IPS-15b (cell line): Measurements from ENCODE around the gene DDX17.

Experiments
- H3K27me3 ChIP-seq: one replicate; pipeline ENCODE4 v1.6.1; 2013; ENCODE audit warnings: low read length; ENCODE audit not compliant: control insufficient read depth, insufficient read depth
- H3K36me3 ChIP-seq: one replicate; pipeline ENCODE4 v1.6.1; 2013; ENCODE audit warnings: low read length; ENCODE audit not compliant: control insufficient read depth, insufficient read depth
- H3K4me1 ChIP-seq: one replicate; pipeline ENCODE4 v1.6.1; 2013; ENCODE audit warnings: mild to moderate bottlenecking, low read length; ENCODE audit not compliant: control insufficient read depth, insufficient read depth
- H3K4me3 ChIP-seq: one replicate; pipeline ENCODE4 v1.5.1; 2013; ENCODE audit warnings: low read depth, low read length
- H3K9ac ChIP-seq: one replicate; pipeline ENCODE4 v1.6.1; 2013; ENCODE audit warnings: low read depth, mild to moderate bottlenecking, low read length
- H3K9me3 ChIP-seq: one replicate; pipeline ENCODE4 v1.6.1; 2013; ENCODE audit warnings: mild to moderate bottlenecking, low read length; ENCODE audit not compliant: control insufficient read depth, insufficient read depth

Gene DDX17

DNA sequence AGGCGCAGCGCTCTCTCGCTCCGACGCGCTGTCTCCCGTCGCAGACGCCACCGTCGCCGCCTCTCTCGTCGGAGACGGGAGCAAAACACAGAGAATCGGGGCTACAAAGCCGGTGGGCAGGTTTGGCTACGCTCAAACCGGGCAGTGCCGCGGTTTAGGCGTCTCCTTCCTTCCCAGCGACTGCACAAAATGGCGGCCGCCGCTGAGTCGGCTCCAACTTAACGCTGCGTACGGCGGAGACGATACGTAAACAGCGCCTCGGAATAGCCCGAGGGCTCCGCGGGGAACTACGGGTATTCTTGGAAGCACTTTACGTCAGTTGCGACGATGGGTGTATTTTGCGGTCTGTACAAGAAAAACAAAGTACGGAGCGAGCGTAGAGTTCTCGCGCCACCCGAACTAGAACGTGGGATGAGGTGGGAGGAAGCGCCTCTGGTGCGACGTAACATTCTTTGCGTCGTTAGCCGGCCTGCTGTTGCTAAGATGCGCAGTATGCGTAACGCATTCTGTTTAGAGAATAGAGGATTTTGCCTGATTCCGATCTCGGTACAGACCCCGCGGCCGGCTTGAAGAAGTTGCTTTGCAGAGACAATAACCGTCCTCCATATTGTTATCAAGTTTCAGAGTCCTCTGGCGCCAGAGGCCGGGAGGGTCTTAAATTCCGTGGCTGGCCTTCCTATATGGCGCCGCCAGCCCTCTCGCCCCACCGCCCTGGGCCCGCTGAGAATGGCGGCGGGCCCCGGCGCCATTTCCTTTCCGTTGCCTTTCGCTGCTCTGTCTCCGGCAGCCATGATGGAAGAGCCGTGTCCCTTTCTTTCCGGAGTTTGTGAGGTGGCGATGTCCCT, at the start of gene DDX17:
Gene DDX17 (minus strand): TSS at position 194 of the 845 bp plus-strand sequence.
- Histone ChIP-seq H3K4me3 (peak within 1 kb of the TSS; percentile 96), H3K9me3 (no peaks in the 10 kb centered on the region), H3K27me3 (no peaks in the 10 kb centered on the region), H3K9ac (peak within 1 kb of the TSS; percentile 100), H3K36me3 (peaks cover 4% of the 10 kb centered on the region), H3K4me1 (peaks cover 3% of the 10 kb centered on the region)

DNA sequence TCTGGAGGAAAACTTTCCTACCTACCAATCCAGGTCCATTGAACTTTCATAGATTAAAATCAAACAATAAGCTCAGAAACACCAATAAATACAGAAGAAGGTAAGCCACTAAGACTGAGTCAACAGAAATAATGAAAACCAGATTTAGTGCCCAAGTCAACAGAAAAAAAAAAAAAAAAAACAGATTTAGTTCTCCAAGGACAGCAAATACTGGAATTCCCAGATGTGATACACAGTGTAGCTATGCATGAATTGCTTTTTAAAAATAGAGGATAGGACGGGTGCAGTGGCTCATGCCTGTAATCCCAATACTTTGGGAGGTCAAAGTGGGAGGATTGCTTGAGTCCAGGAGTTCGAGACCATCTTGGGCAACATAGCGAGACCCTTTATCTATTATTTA, 48.2 kb upstream of the DDX17 start:
- no peaks in the 10 kb centered on the region for H3K27me3 ChIP-seq
- H3K9ac ChIP-seq, result no peak overlapping the region
- no peaks in the 10 kb centered on the region for H3K4me1 ChIP-seq
- no peaks in the 10 kb centered on the region for H3K9me3 ChIP-seq
- no peak overlapping the region for H3K4me3 ChIP-seq
- H3K36me3 ChIP-seq, result no peaks in the 10 kb centered on the region

DNA sequence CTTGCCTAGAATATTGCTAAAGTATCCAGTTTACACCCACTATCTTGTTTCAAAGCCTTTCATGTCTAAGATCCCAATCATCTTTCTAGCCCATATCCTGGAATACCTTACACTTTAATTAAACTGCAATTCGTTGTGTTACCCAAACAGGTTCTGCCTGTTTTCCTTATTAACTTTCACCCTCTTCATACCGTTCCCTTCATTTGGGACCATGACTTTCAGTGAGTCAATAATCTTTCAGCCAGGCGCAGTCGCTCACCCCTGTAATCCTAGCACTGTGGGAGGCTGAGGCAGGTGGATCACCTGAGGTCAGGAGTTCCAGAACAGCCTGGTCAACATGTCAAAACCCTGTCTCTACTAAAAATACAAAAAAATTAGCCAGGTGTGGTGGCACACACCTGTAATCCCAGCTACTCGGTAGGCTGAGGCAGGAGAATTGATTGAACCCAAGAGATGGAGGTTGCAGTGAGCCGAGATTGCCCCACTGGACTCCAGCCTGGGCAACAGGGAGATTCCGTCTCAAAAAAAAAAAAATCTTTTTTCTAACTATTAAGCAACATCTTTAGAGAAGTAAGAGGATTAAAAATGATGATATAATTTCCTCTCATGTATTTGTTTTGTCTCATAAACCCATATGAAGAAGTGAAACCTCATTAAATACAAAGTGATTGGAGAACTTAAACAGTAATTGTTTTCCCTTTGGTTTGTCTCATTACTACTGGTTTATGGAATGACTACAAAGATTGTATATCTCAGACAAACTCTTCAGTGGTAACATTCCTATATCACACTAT, 43.2 kb upstream of the DDX17 start:
- Histone ChIP-seq H3K9ac (no peak overlapping the region), H3K4me1 (no peaks in the 10 kb centered on the region), H3K27me3 (no peaks in the 10 kb centered on the region), H3K36me3 (no peaks in the 10 kb centered on the region), H3K4me3 (no peak overlapping the region), H3K9me3 (no peaks in the 10 kb centered on the region)

DNA sequence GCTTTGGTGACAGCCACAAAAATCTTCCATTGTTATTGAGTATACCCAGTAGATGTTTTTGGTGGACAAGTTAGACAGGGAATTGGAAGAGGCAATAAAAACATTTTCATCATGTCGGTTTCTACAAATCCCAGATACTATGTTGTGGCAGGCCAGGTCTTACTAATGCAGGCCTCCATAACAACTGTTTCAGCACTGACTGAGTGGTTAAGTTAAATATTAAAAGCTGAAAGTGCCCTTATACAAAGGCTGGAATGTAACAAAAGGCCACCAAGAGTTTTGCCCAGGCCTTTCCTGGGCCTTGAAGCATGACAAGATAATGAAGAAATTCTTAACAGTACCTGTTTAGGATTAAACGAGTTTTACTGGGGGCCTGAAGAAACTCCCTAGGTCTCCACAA, 34.6 kb upstream of the DDX17 start:
- H3K36me3 ChIP-seq, result peaks cover 3% of the 10 kb centered on the region
- no peaks in the 10 kb centered on the region for H3K27me3 ChIP-seq
- H3K9me3 ChIP-seq, result no peaks in the 10 kb centered on the region
- H3K4me3 ChIP-seq, result no peak overlapping the region
- H3K4me1 ChIP-seq, result no peaks in the 10 kb centered on the region
- H3K9ac ChIP-seq, result no peak overlapping the region

DNA sequence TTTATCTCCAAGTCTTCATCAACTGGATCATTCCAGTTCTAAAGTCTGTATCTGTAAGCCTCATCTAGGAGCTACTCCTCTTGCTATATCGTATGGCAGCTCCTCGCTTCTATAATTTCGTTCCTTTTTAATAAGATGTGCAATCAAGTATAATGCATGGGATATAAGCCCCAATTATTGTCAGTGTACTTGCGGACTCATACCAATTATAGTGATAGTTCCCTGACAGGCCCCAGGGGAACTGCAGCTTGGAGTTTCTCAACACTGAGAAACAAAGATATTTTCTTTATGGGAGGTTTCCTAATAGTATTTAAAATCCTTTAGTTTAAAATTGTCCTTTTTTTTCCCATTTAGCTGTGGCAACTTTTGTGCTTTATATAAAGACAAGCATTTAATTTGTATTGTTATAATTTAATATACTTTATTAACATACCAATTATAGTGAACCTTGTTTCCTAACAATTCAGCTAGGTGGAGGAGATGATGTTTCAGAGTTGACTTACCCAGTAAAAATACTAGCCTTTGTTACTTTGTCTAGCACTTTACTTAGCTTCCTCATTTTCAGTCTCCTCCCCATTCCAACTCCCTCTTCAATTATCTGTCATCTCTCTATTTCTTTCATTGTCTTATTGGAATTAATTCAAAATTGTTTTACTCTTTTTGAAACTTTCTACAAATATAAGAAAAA, 25.3 kb upstream of the DDX17 start:
- no peaks in the 10 kb centered on the region for H3K27me3 ChIP-seq
- no peak overlapping the region for H3K9ac ChIP-seq
- no peaks in the 10 kb centered on the region for H3K9me3 ChIP-seq
- H3K4me1 ChIP-seq, result peaks cover 2% of the 10 kb centered on the region
- no peaks in the 10 kb centered on the region for H3K36me3 ChIP-seq
- no peak overlapping the region for H3K4me3 ChIP-seq

DNA sequence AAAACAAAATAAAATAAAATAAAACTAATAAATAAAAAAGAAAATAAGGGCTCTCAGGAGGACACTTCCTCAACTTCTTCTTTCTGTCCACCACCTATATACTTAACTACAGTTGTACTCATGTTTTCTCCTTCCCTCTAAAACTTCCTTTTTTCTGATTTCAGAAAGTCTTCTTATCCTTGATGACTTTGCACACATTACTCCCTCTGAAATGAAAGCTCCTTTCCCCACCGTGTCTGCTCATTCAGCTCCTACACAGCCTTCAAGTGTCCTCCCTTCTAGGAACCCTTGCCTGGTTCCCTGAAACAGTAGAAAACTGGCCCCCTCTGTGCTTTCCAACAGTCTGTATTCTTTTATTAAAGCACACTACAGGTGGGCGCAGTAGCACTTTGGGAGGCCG, 18.3 kb upstream of the DDX17 start:
- no peaks in the 10 kb centered on the region for H3K9me3 ChIP-seq
- no peak overlapping the region for H3K9ac ChIP-seq
- no peaks in the 10 kb centered on the region for H3K36me3 ChIP-seq
- no peaks in the 10 kb centered on the region for H3K27me3 ChIP-seq
- H3K4me1 ChIP-seq, result no peaks in the 10 kb centered on the region
- H3K4me3 ChIP-seq, result no peak overlapping the region

DNA sequence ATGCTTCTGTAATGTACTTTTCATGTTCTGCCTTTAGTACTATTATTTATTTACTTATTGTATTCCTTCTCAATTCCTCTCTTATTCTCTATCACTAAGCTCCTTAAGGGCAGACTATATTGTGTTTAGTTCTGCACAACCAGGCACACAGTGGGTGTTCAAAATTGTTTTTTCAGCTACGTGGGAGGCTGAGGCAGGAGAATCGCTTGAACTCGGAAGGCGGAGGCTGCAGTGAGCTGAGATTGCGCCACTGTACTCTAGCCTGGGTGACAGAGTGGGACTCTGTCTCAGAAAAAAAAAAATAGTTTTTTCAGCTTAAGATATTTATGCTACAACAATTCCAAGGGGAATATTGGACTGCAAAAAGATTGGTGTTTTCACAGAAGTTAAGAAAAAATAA, 17.4 kb upstream of the DDX17 start:
- H3K36me3 ChIP-seq, result no peaks in the 10 kb centered on the region
- H3K4me3 ChIP-seq, result no peak overlapping the region
- H3K9ac ChIP-seq, result no peak overlapping the region
- no peaks in the 10 kb centered on the region for H3K9me3 ChIP-seq
- no peaks in the 10 kb centered on the region for H3K27me3 ChIP-seq
- H3K4me1 ChIP-seq, result no peaks in the 10 kb centered on the region

DNA sequence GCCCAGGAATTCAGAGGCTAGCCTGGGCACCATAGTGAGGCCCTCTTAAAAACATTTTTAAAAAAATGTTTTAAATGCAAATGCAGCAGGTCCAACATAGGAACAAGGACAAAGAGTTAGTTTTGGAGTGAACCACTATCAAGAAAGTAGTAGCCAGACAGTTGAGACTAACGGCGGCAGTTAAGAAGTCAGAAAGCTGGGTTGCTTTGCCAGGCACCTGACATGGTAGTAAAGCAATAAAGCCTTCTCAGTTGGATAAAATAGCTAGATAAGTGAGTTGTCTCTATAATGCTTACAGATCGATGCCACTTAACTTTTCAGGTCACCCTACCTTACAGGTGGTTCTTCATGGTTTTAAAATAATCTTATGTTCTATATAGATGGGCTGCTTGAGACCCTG, 16.9 kb upstream of the DDX17 start:
- Histone ChIP-seq H3K4me3 (no peak overlapping the region), H3K27me3 (no peaks in the 10 kb centered on the region), H3K9ac (no peak overlapping the region)

DNA sequence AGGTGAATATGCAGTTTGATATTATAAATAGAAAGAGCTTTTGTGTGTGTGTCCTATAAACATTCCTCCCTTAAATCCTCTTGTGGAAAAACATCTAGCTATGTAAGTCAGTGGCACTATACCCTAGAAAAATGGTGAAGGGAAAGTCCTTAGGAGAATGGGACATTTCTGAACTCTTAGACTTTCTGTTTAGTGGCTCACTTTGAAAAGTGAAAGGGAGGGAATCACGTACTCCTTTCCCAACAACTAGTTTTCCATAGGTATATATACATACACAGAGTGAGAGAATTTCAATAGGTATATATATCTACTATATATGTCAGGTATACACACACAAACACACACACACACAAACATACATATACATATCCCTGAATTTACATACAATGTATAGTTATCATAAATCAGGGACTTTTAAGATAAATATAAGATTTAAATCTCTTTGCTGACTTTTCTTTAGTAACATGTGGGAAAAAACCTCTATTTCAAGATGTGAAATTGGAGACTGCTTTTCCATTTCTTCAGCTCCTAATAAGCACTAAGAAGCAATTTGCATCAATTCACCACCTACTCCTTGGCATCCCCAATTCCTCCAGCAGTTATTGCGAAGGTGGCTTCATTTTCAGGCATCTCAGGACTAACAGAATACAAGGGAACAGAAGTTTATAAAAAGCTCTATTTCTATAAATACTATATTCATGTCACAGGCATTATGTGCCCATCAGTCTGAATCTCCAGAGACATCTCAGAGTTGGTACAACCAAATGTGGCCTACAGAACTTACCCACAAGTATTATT, 13.5 kb upstream of the DDX17 start:
- H3K4me1 ChIP-seq, result peaks cover 5% of the 10 kb centered on the region
- H3K36me3 ChIP-seq, result no peaks in the 10 kb centered on the region
- no peaks in the 10 kb centered on the region for H3K9me3 ChIP-seq
- no peaks in the 10 kb centered on the region for H3K27me3 ChIP-seq
- H3K9ac ChIP-seq, result no peak overlapping the region
- H3K4me3 ChIP-seq, result no peak overlapping the region

More for the DNA sequence above, 16.9 kb upstream of the DDX17 start:
- H3K4me1 ChIP-seq, result no peaks in the 10 kb centered on the region
- no peaks in the 10 kb centered on the region for H3K36me3 ChIP-seq
- no peaks in the 10 kb centered on the region for H3K9me3 ChIP-seq

DNA sequence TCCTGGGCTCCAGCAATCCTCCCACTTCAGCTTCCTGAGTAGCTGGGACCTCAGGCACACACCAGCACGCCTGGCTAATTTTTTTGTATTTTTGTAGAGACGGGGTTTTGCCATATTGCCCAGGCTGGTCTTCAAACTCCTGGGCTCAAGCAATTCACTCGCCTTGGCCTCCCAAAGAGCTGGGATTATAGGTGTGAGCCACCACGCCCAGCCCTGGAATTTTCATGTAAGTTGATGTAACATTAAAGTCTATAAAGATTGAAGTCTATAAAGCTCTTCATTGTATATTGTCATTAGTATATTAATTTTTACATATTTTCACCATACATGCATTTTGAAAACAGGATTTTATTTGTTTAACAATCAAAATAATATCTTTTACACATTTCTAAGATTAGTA, 12.5 kb upstream of the DDX17 start:
- H3K9me3 ChIP-seq, result no peaks in the 10 kb centered on the region
- peaks cover 5% of the 10 kb centered on the region for H3K4me1 ChIP-seq
- H3K4me3 ChIP-seq, result no peak overlapping the region
- H3K36me3 ChIP-seq, result no peaks in the 10 kb centered on the region
- H3K9ac ChIP-seq, result no peak overlapping the region
- no peaks in the 10 kb centered on the region for H3K27me3 ChIP-seq

DNA sequence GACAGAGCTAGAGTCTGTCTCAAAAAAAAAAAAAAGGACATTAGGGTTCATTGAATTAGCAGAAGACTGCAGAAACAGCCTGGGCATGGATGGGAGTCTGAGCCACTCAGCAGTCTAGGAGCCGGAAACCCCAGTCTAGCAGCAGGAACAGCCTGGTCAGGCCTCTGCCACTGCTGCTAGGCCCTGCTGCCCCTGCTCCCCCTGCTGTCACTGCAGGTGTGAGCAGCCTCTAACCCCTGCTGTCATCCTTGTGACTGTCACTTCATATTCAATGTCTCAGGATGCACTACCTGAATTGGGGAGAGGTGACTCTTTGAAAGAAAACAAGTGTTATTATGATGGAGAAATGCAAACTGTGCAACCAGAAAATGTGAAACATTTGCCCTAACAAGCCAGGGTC, 7.0 kb upstream of the DDX17 start:
- H3K9ac ChIP-seq, result no peak overlapping the region

More for the DNA sequence above, 7.0 kb upstream of the DDX17 start:
- Histone ChIP-seq H3K9me3 (no peaks in the 10 kb centered on the region), H3K4me1 (peaks cover 5% of the 10 kb centered on the region), H3K27me3 (no peaks in the 10 kb centered on the region), H3K4me3 (no peak overlapping the region), H3K36me3 (peaks cover 2% of the 10 kb centered on the region)
